Hepatocyte (in vitro differentiated cells): Measurements from ENCODE around the gene PAN2.

Experiments
- CTCF ChIP-seq: fragments of 200-600 bp; sonication (generic); IDR thresholded peaks from 2 replicates; pipeline ENCODE4 v1.5.1; 2016; ENCODE audit warnings: antibody characterized with exemption, mild to moderate bottlenecking; ENCODE audit not compliant: poor library complexity
- EZH2 ChIP-seq: fragments of 200-600 bp; sonication (generic); IDR thresholded peaks from 2 replicates; pipeline ENCODE4 v1.6.1; 2016; ENCODE audit warnings: antibody characterized with exemption, mild to moderate bottlenecking, borderline replicate concordance
- EZH2phosphoT487 ChIP-seq: fragments of 200-600 bp; sonication (generic); IDR thresholded peaks from one replicate; pipeline ENCODE4 v1.6.1; 2018; ENCODE audit warnings: antibody characterized with exemption, mild to moderate bottlenecking, low read depth, moderate library complexity; ENCODE audit not compliant: unreplicated experiment, severe bottlenecking

- TF ChIP-seq CTCF: no peak
- TF ChIP-seq EZH2: no peak
- TF ChIP-seq EZH2phosphoT487: no peak
Measured at GRCh38 chr12:56375598-56376434, 42.0 kb upstream of the PAN2 start.
